K562 (cell line): Measurements from ENCODE around the gene CUX1. TPM values are rescaled to one million over a fixed set of nuclear protein-coding genes. Genes with fewer than 3 reads are reported as not detected.

Source experiments
- ATF7 ChIP-seq: fragments of 450-650 bp; IDR thresholded peaks from 2 replicates; pipeline ENCODE4 v1.7.1; 2014; ENCODE audit warnings: mild to moderate bottlenecking, moderate library complexity
- CREB3 ChIP-seq: fragments of 450-650 bp; conservative IDR thresholded peaks from 2 replicates; pipeline ENCODE4 v1.6.1; 2016; ENCODE audit warnings: missing genetic modification characterization, low read depth, mild to moderate bottlenecking, missing compliant biosample characterization, moderate library complexity
- CSDE1 ChIP-seq, 2 experiments: fragments of 450-650 bp; IDR thresholded peaks; 2 replicates each; pipeline ENCODE4 v1.6.1; 2016; ENCODE audit warnings: mild to moderate bottlenecking in 1 of 2
- CXXC5 ChIP-seq: fragments of 250-450 bp; sonication (Bioruptor Pico); IDR thresholded peaks from 2 replicates; pipeline ENCODE4 v1.8.0; 2022; ENCODE audit warnings: inconsistent platforms, mild to moderate bottlenecking, moderate library complexity
- E2F6 ChIP-seq, 2 experiments: IDR thresholded peaks; 2 replicates each; pipeline ENCODE4 v1.6.1; 2011; ENCODE audit warnings: borderline replicate concordance in 1 of 2, control low read depth in 1 of 2, low read depth in 1 of 2, low read length in 1 of 2, mild to moderate bottlenecking in 1 of 2, mixed read lengths in 1 of 2, moderate library complexity in 1 of 2; ENCODE audit not compliant: insufficient read depth in 1 of 2, insufficient read length in 1 of 2, poor library complexity in 1 of 2, severe bottlenecking in 1 of 2; ENCODE audit errors: extremely low read depth in 1 of 2
- ESRRB ChIP-seq: fragments of 250-450 bp; sonication (Bioruptor Pico); IDR thresholded peaks from 2 replicates; pipeline ENCODE4 v1.5.0; 2020; ENCODE audit warnings: mild to moderate bottlenecking, moderate library complexity, borderline replicate concordance
- KLF16 ChIP-seq: IDR thresholded peaks from 2 replicates; pipeline ENCODE4 v1.6.1; 2016; ENCODE audit warnings: antibody characterized with exemption
- MIER1 ChIP-seq: fragments of 450-650 bp; IDR thresholded peaks from 2 replicates; pipeline ENCODE4 v1.6.1; 2016; ENCODE audit warnings: antibody characterized with exemption, mild to moderate bottlenecking, low read depth
- MXI1 ChIP-seq: IDR thresholded peaks from 2 replicates; pipeline ENCODE4 v1.6.1; 2011; ENCODE audit warnings: low read depth, mild to moderate bottlenecking, improper control_type of control experiment, low read length
- NFIX ChIP-seq: fragments of 250-450 bp; sonication (Bioruptor Pico); IDR thresholded peaks from 2 replicates; pipeline ENCODE4 v1.4.0; 2020; ENCODE audit warnings: low read depth, mild to moderate bottlenecking, moderate library complexity
- PRDM10 ChIP-seq: fragments of 450-650 bp; IDR thresholded peaks from 2 replicates; pipeline ENCODE4 v1.6.1; 2018; ENCODE audit not compliant: partially characterized antibody
- RAD51 ChIP-seq: fragments of 450-650 bp; IDR thresholded peaks from 2 replicates; pipeline ENCODE4 v1.7.1; 2016; ENCODE audit warnings: low read depth, mild to moderate bottlenecking, borderline replicate concordance
- RBM15 ChIP-seq: fragments of 200-400 bp; formaldehyde crosslinking; IDR thresholded peaks from 2 replicates; pipeline ENCODE4 v1.6.1; 2018; ENCODE audit warnings: mild to moderate bottlenecking, low read length, moderate library complexity; ENCODE audit not compliant: insufficient read depth
- TAL1 ChIP-seq: fragments of 450-650 bp; IDR thresholded peaks from 2 replicates; pipeline ENCODE4 v1.6.1; 2016; ENCODE audit warnings: mild to moderate bottlenecking
- TOE1 ChIP-seq, 2 experiments: fragments of 450-650 bp in 1 of 2; sonication (generic) in 1 of 2; formaldehyde crosslinking in 1 of 2; IDR thresholded peaks; 2 replicates each; pipeline versions ENCODE4 v1.7.1 to v1.8.0; 2016 to 2022; ENCODE audit warnings: borderline replicate concordance in 2 of 2, mild to moderate bottlenecking in 2 of 2, antibody characterized with exemption in 1 of 2, inconsistent platforms in 1 of 2, low read depth in 1 of 2, missing genetic modification reagents in 1 of 2, moderate library complexity in 1 of 2
- TRIM24 ChIP-seq, 2 experiments: fragments of 450-650 bp; IDR thresholded peaks; 2 replicates each; pipeline ENCODE4 v1.6.1; 2016
- USF1 ChIP-seq: sonication (generic); formaldehyde crosslinking; IDR thresholded peaks from 2 replicates; pipeline ENCODE4 v1.9.0; 2022; ENCODE audit warnings: mild to moderate bottlenecking, missing genetic modification reagents
- ZNF766 ChIP-seq: fragments of 200-800 bp; sonication (Bioruptor generic); conservative IDR thresholded peaks from 2 replicates; pipeline ENCODE4 v1.6.1; 2016; ENCODE audit warnings: missing genetic modification characterization, missing compliant biosample characterization
- polyA plus RNA-seq, 8 experiments: library from polyadenylated mRNA; depleted of rRNA in 4 of 8; stranded (reverse) in 5 of 8; unstranded in 3 of 8; fragments of >200 nt; fragmentation: Nextera tagmentation in 2 of 8; fragmentation: Illumina TruSeq in 1 of 8; extraction: Ambion mirVana in 2 of 8; extraction: Trizol in 1 of 8; gene quantifications; 2 replicates each; pipeline versions ENCODE4 v1.2.1 to v1.2.3, GENCODE V29; 2011 to 2014; ENCODE audit warnings: inconsistent platforms in 1 of 8, missing spikeins in 1 of 8
- total RNA-seq, 7 experiments: library from RNA; depleted of rRNA in 6 of 7; stranded (reverse); fragments of >200 nt in 6 of 7; fragmentation: Illumina TruSeq in 2 of 7; extraction: Trizol in 2 of 7; gene quantifications; 2 replicates each; pipeline versions ENCODE4 v1.2.1 to v1.2.3, GENCODE V29; 2011 to 2021; ENCODE audit warnings: low replicate concordance in 1 of 7
- TF ChIP-seq, protein P1 (sequence below): IDR thresholded peaks from 2 replicates; pipeline ENCODE4 v1.6.1; 2014; ENCODE audit warnings: antibody characterized with exemption

CUX1 gene
- total and polyA plus RNA-seq, 9 of the 15 experiments (the other 6 are each of a cell fraction or from before 2014, with no cell fraction given), result 3.6 to 55.3 (median 25.2) TPM

DNA sequence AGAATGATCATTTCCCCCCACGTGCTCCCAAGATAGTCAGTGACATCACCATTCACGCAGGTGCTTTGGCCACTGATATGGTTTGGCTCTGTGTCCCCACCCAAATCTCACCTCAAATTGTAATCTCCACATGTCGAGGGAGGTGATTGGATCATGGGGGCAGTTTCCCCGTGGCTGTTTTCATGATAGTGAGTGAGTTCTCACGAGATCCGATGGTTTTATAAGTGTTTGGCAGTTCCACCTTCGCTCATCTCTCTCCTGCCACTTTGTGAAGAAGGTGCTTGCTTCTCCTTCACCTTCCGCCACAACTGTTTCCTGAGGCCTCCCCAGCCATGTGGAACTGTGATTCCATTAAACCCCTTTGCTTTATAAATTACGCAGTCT lies 263.8 kb downstream of the CUX1 start (continued):
- peak; percentile 13 for TF ChIP-seq PRDM10
- no peak for TF ChIP-seq ESRRB (CRISPR knock-in tag)
- no peak for TF ChIP-seq RBM15
- peak; percentile 0; the same call in 1 of the 2 replicates for TF ChIP-seq KLF16
- TF ChIP-seq NFIX (CRISPR knock-in tag), result no peak
- TF ChIP-seq TAL1, result no peak
- TF ChIP-seq ZNF766, result 0 out of 2 replicates have a peak, but pooled peaks have one; percentile 0
- TF ChIP-seq E2F6 (IDR thresholded peaks at IDR 0.05; ENCODE audit: borderline replicate concordance in 1 of 2, extremely low read depth in 1 of 2, insufficient read depth in 1 of 2, insufficient read length in 1 of 2, low read depth in 1 of 2, low read length in 1 of 2, poor library complexity in 1 of 2, severe bottlenecking in 1 of 2), result peak in 1 of 2 experiments; percentile 42
- no peak for TF ChIP-seq MIER1
- peak; percentile 48 for TF ChIP-seq CXXC5 (CRISPR knock-in tag)
- TF ChIP-seq, protein P1, sequence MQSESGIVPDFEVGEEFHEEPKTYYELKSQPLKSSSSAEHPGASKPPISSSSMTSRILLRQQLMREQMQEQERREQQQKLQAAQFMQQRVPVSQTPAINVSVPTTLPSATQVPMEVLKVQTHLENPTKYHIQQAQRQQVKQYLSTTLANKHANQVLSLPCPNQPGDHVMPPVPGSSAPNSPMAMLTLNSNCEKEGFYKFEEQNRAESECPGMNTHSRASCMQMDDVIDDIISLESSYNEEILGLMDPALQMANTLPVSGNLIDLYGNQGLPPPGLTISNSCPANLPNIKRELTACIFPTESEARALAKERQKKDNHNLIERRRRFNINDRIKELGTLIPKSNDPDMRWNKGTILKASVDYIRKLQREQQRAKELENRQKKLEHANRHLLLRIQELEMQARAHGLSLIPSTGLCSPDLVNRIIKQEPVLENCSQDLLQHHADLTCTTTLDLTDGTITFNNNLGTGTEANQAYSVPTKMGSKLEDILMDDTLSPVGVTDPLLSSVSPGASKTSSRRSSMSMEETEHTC, result 0 out of 2 replicates have a peak, but pooled peaks have one; percentile 52
- TF ChIP-seq TOE1 (IDR thresholded peaks at IDR 0.05; ENCODE audit: borderline replicate concordance), result 0 out of 2 replicates have a peak, but pooled peaks have one; percentile 52
- TF ChIP-seq TOE1 (CRISPR knock-in tag; IDR thresholded peaks at IDR 0.05; ENCODE audit: borderline replicate concordance, low read depth), result no peak
- 0 out of 2 replicates have a peak, but pooled peaks have one; percentile 17 for TF ChIP-seq MXI1
- peak; percentile 91; the same call in 1 of the 2 replicates for TF ChIP-seq ATF7
- TF ChIP-seq CREB3 (tag), result 0 out of 2 replicates have a peak, but pooled peaks have one; percentile 17
- TF ChIP-seq USF1 (CRISPR knock-in tag), result peak; percentile 89
- TF ChIP-seq RAD51, result peak; percentile 81
- peak in 1 of 2 experiments; percentile 76; a peak in 1 of 4 replicates for TF ChIP-seq TRIM24 (IDR thresholded peaks at IDR 0.05)
- TF ChIP-seq CSDE1 (IDR thresholded peaks at IDR 0.05), result peak in 1 of 2 experiments; percentile 35; a peak in 1 of 4 replicates
